CD8-positive, alpha-beta memory T cell (primary cell): ENCODE data around the gene CAMK1D. TPM values are rescaled to one million over a fixed set of nuclear protein-coding genes. Genes with fewer than 3 reads are reported as not detected.

Experiments used
- CTCF ChIA-PET: fragments of 350-600 bp; sonication (Branson Sonifier 250); formaldehyde crosslinking; loops from one replicate; lab custom pipeline; 2021; ENCODE audit warnings: antibody characterized with exemption; lab: Charles Lee
- POLR2A ChIA-PET: fragments of 350-600 bp; sonication (Branson Sonifier 250); formaldehyde crosslinking; loops from one replicate; lab custom pipeline; 2021; ENCODE audit warnings: antibody characterized with exemption; lab: Charles Lee
- DNase-seq, 5 donors: peaks; one replicate each; pipeline versions ENCODE4 v3.0.0 to v3.0.0-alpha.2; 2020 to 2022; ENCODE audit warnings: mixed read lengths in 1 of 5
- H3K27ac ChIP-seq: one replicate; pipeline ENCODE4 v1.7.0; 2013; ENCODE audit warnings: low read depth, mild to moderate bottlenecking, low read length, moderate library complexity
- H3K27me3 ChIP-seq: 2 replicates; pipeline ENCODE4 v1.7.0; 2013; ENCODE audit warnings: low read length, mild to moderate bottlenecking; ENCODE audit not compliant: insufficient read depth, poor library complexity, severe bottlenecking
- H3K36me3 ChIP-seq: 2 replicates; pipeline ENCODE4 v1.7.0; 2013; ENCODE audit warnings: mild to moderate bottlenecking, low read length, moderate library complexity; ENCODE audit not compliant: insufficient read depth
- H3K4me1 ChIP-seq: 2 replicates; pipeline ENCODE4 v1.7.0; 2013; ENCODE audit warnings: mild to moderate bottlenecking, low read length, moderate library complexity; ENCODE audit not compliant: insufficient read depth
- H3K4me3 ChIP-seq: 2 replicates; pipeline ENCODE4 v1.7.0; 2013; ENCODE audit warnings: mild to moderate bottlenecking, low read length
- H3K9me3 ChIP-seq: 2 replicates; pipeline ENCODE4 v1.7.0; 2013; ENCODE audit warnings: mild to moderate bottlenecking, low read length
- H3K27ac Mint-ChIP-seq, 8 donors: one replicate each; pipeline ENCODE4 v1.8.0; 2020 to 2021; ENCODE audit warnings: mixed read lengths in 8 of 8, mild to moderate bottlenecking in 6 of 8, inconsistent platforms in 3 of 8, moderate library complexity in 3 of 8
- H3K27me3 Mint-ChIP-seq, 2 donors: one replicate each; pipeline ENCODE4 v1.8.0; 2020 to 2021; ENCODE audit warnings: mixed read lengths in 2 of 2, mild to moderate bottlenecking in 1 of 2, moderate library complexity in 1 of 2
- H3K36me3 Mint-ChIP-seq, 3 donors: one replicate each; pipeline ENCODE4 v1.8.0; 2020 to 2021; ENCODE audit warnings: mixed read lengths in 3 of 3, inconsistent platforms in 1 of 3, mild to moderate bottlenecking in 1 of 3
- H3K4me1 Mint-ChIP-seq, 3 donors: one replicate each; pipeline ENCODE4 v1.8.0; 2020 to 2021; ENCODE audit warnings: mixed read lengths in 3 of 3, inconsistent platforms in 1 of 3, mild to moderate bottlenecking in 1 of 3
- H3K4me3 Mint-ChIP-seq, 7 donors: one replicate each; pipeline ENCODE4 v1.8.0; 2020 to 2021; ENCODE audit warnings: mixed read lengths in 7 of 7, mild to moderate bottlenecking in 6 of 7, moderate library complexity in 4 of 7, inconsistent platforms in 2 of 7
- H3K9me3 Mint-ChIP-seq, 5 donors: one replicate each; pipeline ENCODE4 v1.8.0; 2020 to 2022; ENCODE audit warnings: mixed read lengths in 5 of 5, mild to moderate bottlenecking in 3 of 5, moderate library complexity in 2 of 5, inconsistent platforms in 1 of 5
- polyA plus RNA-seq: library from polyadenylated mRNA; unstranded; fragments of 300-500 nt; fragmentation: Illumina TruSeq; gene quantifications from one replicate; pipeline ENCODE4 v1.2.3, GENCODE V29; 2021
- total RNA-seq, 2 experiments: library from RNA; stranded (reverse); gene quantifications; one replicate each; pipeline ENCODE4 v1.2.3, GENCODE V29; 2021

CAMK1D gene
- total and polyA plus RNA-seq, 3 experiments from 2014 or later, result 8.9 to 15.1 (median 10.0) TPM

DNA sequence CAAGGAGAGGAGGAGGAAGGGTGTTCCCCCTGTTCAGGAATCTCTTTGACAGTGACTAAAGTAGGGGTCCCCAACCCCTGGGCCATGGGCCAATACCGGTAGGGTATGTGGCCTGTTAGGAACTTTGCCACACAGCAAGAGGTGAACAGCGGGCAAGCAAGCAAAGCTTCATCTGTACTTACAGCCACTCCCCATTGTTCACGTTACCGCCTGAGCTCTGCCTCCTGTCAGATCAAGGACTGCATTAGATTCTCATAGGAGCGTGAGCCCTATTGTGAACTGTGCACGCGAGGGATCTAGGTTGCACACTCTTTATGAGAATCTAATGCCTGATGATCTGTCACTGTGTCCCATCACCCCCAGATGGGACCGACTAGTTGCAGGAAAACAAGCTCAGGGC, 201.6 kb downstream of the CAMK1D start:
- Mint-ChIP-seq H3K4me1 (peaks cover 14 to 22% (median 16%) of the 10 kb centered on the region in 3 donors), H3K27me3 (no peaks in the 10 kb centered on the region), H3K4me3 (no peak overlapping the region), H3K9me3 (peaks cover 0 to 3% (median 0%) of the 10 kb centered on the region in 5 donors), H3K27ac (no peak overlapping the region), H3K36me3 (peaks cover 6 to 21% (median 15%) of the 10 kb centered on the region in 3 donors)
- ChIA-PET POLR2A (no interaction called here), CTCF (no interaction called here)
- Histone ChIP-seq H3K9me3 (no peaks in the 10 kb centered on the region), H3K4me1 (peaks cover 13% of the 10 kb centered on the region), H3K27me3 (no peaks in the 10 kb centered on the region), H3K27ac (no peak overlapping the region), H3K36me3 (peaks cover 4% of the 10 kb centered on the region), H3K4me3 (no peak overlapping the region)
- no peak for DNase-seq

DNA sequence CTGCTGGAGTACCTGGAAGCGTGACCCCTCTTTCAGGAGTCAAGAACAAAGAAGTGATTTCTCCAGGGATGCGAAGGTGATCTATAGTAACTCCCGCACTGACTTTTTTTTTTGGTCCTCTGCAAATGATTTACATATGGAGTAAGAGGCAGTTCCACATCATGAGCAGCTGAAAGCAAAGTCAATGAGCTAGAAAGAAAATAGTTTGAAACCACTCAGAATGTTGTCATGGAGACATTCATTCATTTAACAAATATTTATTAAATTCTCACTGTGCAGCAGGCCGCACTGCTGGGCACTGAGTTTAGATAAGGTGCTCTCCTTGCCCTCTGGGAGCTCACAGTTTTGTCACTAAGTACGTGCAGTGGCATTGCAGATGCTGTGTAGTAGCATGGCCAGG, 206.7 kb downstream of the CAMK1D start:
- H3K9me3 ChIP-seq, result no peaks in the 10 kb centered on the region
- H3K27me3 ChIP-seq, result no peaks in the 10 kb centered on the region
- peaks cover 0 to 1% of the 10 kb centered on the region in 2 donors for H3K27me3 Mint-ChIP-seq
- ChIA-PET CTCF (no interaction called here), POLR2A (no interaction called here)
- no peaks in the 10 kb centered on the region for H3K4me1 ChIP-seq
- H3K9me3 Mint-ChIP-seq, result no peaks in the 10 kb centered on the region
- H3K27ac Mint-ChIP-seq, result peak overlapping the region in 2 of 8 donors; percentile 55 to 86
- H3K4me3 ChIP-seq, result no peak overlapping the region
- H3K36me3 Mint-ChIP-seq, result peaks cover 7 to 25% (median 15%) of the 10 kb centered on the region in 3 donors
- no peak overlapping the region for H3K27ac ChIP-seq
- peaks cover 0 to 8% (median 2%) of the 10 kb centered on the region in 3 donors for H3K4me1 Mint-ChIP-seq
- peaks cover 4% of the 10 kb centered on the region for H3K36me3 ChIP-seq
- no peak overlapping the region for H3K4me3 Mint-ChIP-seq
- no peak for DNase-seq

DNA sequence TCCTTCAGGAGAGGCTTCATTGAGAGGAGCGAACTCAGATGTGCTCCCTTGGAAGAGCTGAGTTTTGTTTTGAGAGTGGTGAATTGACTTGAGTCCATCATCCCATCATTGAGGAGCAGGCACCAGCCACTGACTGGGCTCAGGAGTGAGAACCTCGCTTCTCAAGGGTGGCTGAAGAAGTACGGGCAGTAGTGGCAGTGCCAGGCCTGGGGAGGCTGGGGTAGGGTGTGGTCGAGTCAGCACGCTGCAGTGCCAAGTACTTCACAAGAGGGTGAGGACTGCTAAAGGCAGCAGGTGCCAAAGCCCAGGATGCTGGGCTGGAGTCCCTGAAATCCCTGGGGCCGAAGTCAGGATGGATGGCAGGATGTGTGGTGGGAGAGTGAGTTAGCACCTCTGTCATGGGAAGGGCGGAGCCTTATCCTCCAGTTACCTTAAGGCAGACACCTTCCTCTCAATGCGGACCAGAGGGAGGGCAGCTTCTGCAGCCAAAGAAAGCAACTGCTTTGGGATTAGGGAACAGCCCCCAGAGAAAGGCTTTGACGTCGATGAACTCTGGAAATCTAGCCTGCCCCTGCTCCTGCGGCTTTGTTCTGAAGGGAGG, 210.3 kb downstream of the CAMK1D start:
- Histone ChIP-seq H3K4me3 (no peak overlapping the region), H3K4me1 (no peaks in the 10 kb centered on the region), H3K36me3 (peaks cover 4% of the 10 kb centered on the region), H3K27ac (no peak overlapping the region), H3K27me3 (no peaks in the 10 kb centered on the region), H3K9me3 (no peaks in the 10 kb centered on the region)
- CTCF ChIA-PET, result no interaction called here
- Mint-ChIP-seq H3K27me3 (peaks cover 0 to 1% of the 10 kb centered on the region in 2 donors), H3K4me3 (no peak overlapping the region), H3K27ac (peak overlapping the region in 1 of 8 donors; percentile 61), H3K4me1 (peaks cover 21 to 30% (median 25%) of the 10 kb centered on the region in 3 donors), H3K9me3 (no peaks in the 10 kb centered on the region), H3K36me3 (peaks cover 7 to 16% (median 15%) of the 10 kb centered on the region in 3 donors)
- POLR2A ChIA-PET, result no interaction called here
- DNase-seq, result no peak

DNA sequence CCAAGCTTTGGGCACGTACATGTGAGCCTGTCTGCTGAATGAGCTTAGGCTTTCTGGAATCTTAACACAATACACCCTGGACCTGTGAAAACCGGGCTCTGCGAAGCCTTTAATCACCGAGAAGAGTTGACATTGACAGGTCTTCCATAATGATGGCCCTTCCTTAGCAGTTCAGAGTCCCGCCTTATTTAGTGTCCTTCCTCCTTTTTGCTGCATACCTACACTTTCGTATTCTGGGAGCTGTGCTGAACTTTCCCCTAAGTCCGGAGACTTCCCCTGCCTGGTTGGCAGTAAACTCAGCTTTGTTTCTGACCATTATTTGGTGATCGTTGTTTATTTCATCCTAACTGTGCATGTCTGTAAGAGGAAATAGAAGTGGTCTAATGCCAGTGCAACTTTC, 212.0 kb downstream of the CAMK1D start:
- Mint-ChIP-seq H3K4me1 (peaks cover 21 to 32% (median 25%) of the 10 kb centered on the region in 3 donors), H3K4me3 (no peak overlapping the region), H3K27ac (peak overlapping the region in 2 of 8 donors; percentile 59 to 66), H3K27me3 (peaks cover 0 to 1% of the 10 kb centered on the region in 2 donors), H3K36me3 (peaks cover 1 to 4% (median 3%) of the 10 kb centered on the region in 3 donors), H3K9me3 (no peaks in the 10 kb centered on the region)
- ChIA-PET CTCF (no interaction called here), POLR2A (no interaction called here)
- no peaks in the 10 kb centered on the region for H3K4me1 ChIP-seq
- no peaks in the 10 kb centered on the region for H3K36me3 ChIP-seq
- no peaks in the 10 kb centered on the region for H3K27me3 ChIP-seq
- no peak for DNase-seq
- H3K4me3 ChIP-seq, result no peak overlapping the region
- no peaks in the 10 kb centered on the region for H3K9me3 ChIP-seq
- no peak overlapping the region for H3K27ac ChIP-seq

DNA sequence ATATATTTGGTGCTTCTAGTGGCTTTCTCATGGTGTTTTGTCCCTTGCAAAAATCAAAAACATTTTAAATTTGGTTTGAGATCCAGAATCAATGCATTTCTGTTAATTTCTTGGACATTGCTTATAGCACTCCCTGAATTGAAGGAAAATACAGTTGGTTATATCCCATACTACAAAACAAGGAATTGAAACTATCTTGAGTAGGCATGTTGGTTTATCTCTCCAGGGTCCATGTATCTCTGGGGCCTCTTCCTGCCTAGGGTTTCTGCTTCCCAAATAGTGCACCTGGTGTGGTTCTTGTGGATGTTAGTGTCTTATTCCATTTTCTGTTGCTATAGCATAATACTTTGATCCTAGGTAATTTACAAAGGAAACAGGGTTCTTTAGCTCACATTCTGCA, 212.4 kb downstream of the CAMK1D start:
- H3K4me3 Mint-ChIP-seq, result no peak overlapping the region
- POLR2A ChIA-PET, result no interaction called here
- Histone ChIP-seq H3K9me3 (no peaks in the 10 kb centered on the region), H3K27ac (no peak overlapping the region), H3K4me1 (no peaks in the 10 kb centered on the region), H3K27me3 (no peaks in the 10 kb centered on the region), H3K4me3 (no peak overlapping the region), H3K36me3 (no peaks in the 10 kb centered on the region)
- H3K27me3 Mint-ChIP-seq, result peaks cover 0 to 1% of the 10 kb centered on the region in 2 donors
- CTCF ChIA-PET, result interaction anchor here (0.8 kb wide), 1 partner anchor 218 kb away, joined by 3 read pairs; no protein-coding TSS in a partner anchor
- no peak for DNase-seq
- peaks cover 21 to 32% (median 25%) of the 10 kb centered on the region in 3 donors for H3K4me1 Mint-ChIP-seq
- peaks cover 0 to 2% (median 2%) of the 10 kb centered on the region in 3 donors for H3K36me3 Mint-ChIP-seq
- H3K27ac Mint-ChIP-seq, result no peak overlapping the region
- no peaks in the 10 kb centered on the region for H3K9me3 Mint-ChIP-seq

DNA sequence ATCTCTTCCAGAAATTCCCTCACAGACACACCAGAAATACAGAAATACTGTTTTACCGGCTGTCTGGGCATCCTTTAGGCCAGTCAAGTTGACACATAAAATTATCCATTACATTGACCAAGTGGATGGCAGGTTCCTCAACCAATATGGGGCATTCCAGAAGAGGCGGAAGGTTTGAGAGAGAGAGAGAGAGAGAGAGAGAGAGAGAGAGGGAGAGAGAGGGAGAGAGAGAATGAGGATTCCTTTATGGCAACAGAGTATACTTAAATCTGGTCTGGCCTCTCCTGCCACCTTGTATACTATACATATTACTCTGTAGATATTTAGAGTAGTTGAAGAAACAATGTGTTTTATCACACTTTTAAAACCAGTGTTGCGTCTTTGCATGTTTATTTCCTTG, 214.1 kb downstream of the CAMK1D start:
- H3K4me3 Mint-ChIP-seq, result no peak overlapping the region
- H3K9me3 ChIP-seq, result no peaks in the 10 kb centered on the region
- H3K9me3 Mint-ChIP-seq, result no peaks in the 10 kb centered on the region
- POLR2A ChIA-PET, result no interaction called here
- H3K27ac ChIP-seq, result no peak overlapping the region
- peaks cover 26 to 38% (median 28%) of the 10 kb centered on the region in 3 donors for H3K4me1 Mint-ChIP-seq
- H3K36me3 Mint-ChIP-seq, result peaks cover 0 to 2% (median 0%) of the 10 kb centered on the region in 3 donors
- no peaks in the 10 kb centered on the region for H3K36me3 ChIP-seq
- peak overlapping the region in 2 of 8 donors; percentile 18 to 32 for H3K27ac Mint-ChIP-seq
- CTCF ChIA-PET, result no interaction called here
- H3K27me3 Mint-ChIP-seq, result no peaks in the 10 kb centered on the region
- H3K27me3 ChIP-seq, result no peaks in the 10 kb centered on the region
- H3K4me3 ChIP-seq, result no peak overlapping the region
- no peak for DNase-seq
- no peaks in the 10 kb centered on the region for H3K4me1 ChIP-seq

DNA sequence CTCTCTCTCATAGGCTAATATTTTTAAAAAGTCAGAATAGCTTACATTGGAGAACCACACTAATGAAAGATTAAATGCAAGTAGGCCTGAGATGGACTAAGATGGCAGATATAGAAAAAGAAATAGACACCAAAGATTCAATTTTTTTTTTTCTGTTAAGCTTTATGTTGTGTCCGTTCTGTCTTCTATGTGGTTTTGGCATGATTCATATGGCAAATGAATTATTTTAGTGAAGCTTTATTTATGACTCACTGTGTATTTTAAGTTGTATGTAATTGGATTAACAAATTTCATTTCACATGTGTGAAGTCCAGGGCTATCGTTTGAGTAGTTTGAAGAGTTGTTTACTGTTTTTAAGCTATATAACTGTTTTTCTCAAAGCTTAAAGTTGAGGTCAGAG, 214.8 kb downstream of the CAMK1D start:
- H3K27me3 ChIP-seq, result no peaks in the 10 kb centered on the region

DNA sequence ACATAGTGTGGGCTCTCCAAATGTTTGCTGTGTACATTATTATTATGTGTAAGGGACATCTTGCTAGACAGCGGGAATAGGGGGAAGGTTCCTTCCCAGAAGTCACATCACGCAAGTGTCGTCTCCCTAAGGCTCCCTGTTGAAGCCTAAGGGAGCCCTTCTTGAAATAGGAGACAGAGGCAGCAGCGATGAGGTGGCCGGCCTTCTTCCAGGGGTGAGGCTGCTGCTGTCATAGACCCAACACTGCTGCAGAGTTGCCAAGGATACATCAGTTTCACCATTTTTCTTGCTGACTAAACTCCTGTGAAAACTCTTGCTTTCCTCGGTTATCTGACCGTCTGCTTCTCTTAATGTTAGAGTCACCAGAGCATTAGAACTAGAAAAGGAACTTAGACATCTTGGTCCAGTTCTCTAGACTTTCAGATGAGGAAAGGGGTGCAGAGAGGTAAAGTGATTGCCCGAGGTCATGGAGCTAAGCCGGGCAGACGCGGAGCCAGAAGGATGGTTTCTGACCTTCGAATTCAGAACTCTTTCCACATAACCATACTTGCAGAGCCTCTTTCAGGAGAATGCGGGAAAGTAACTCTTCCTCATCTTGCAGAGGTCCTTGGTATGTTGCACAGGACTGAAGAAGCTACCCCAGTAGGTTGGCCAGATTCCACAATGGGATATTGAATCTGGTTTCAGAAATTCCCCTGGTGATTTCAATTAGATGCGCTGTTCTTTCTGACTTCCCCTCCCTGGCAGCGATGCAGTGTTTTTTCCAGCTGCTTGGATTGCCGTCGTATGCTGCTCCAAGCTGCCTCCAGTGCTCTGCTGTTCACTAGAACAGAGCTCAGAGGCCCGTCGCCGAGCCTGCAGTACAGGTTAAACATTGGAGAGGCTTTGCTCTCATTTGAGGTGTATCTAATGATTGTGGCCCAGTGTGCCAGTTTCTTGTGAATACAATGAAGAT, 217.1 kb downstream of the CAMK1D start:
- no peaks in the 10 kb centered on the region for H3K9me3 ChIP-seq
- POLR2A ChIA-PET, result no interaction called here

More for the DNA sequence above, 214.8 kb downstream of the CAMK1D start:
- no peak for DNase-seq
- peaks cover 0 to 2% (median 0%) of the 10 kb centered on the region in 3 donors for H3K36me3 Mint-ChIP-seq
- H3K27ac Mint-ChIP-seq, result peak overlapping the region in 2 of 8 donors; percentile 18 to 42
- H3K36me3 ChIP-seq, result no peaks in the 10 kb centered on the region
- H3K4me1 ChIP-seq, result no peaks in the 10 kb centered on the region
- CTCF ChIA-PET, result no interaction called here
- no peaks in the 10 kb centered on the region for H3K9me3 Mint-ChIP-seq
- no peak overlapping the region for H3K4me3 Mint-ChIP-seq
- H3K4me3 ChIP-seq, result no peak overlapping the region
- H3K9me3 ChIP-seq, result no peaks in the 10 kb centered on the region
- POLR2A ChIA-PET, result no interaction called here
- no peaks in the 10 kb centered on the region for H3K27me3 Mint-ChIP-seq
- no peak overlapping the region for H3K27ac ChIP-seq
- peaks cover 27 to 40% (median 30%) of the 10 kb centered on the region in 3 donors for H3K4me1 Mint-ChIP-seq

More for the DNA sequence above, 217.1 kb downstream of the CAMK1D start:
- CTCF ChIA-PET, result no interaction called here
- Mint-ChIP-seq H3K4me3 (no peak overlapping the region), H3K4me1 (peaks cover 23 to 35% (median 26%) of the 10 kb centered on the region in 3 donors), H3K9me3 (no peaks in the 10 kb centered on the region), H3K27me3 (no peaks in the 10 kb centered on the region), H3K27ac (peak overlapping the region in 2 of 8 donors; percentile 42 to 79), H3K36me3 (peaks cover 0 to under 1% (median 0%) of the 10 kb centered on the region in 3 donors)
- Histone ChIP-seq H3K4me3 (no peak overlapping the region), H3K27ac (no peak overlapping the region), H3K36me3 (no peaks in the 10 kb centered on the region), H3K27me3 (no peaks in the 10 kb centered on the region), H3K4me1 (no peaks in the 10 kb centered on the region)
- no peak for DNase-seq
